Mesothelial cell of epicardium (in vitro differentiated cells): ENCODE data around the gene CGRRF1. TPM values are rescaled to one million over a fixed set of nuclear protein-coding genes. Genes with fewer than 3 reads are reported as not detected.

Experiments
- DNase-seq, 2 experiments: peaks; one replicate each; pipeline ENCODE4 v3.0.0; 2021; ENCODE audit warnings: low spot score in 2 of 2; ENCODE audit not compliant: unreplicated experiment in 2 of 2
- H3K27ac Mint-ChIP-seq: 2 replicates; pipeline ENCODE4 v1.8.0; 2021; ENCODE audit warnings: mixed read lengths
- H3K27me3 Mint-ChIP-seq: 2 replicates; pipeline ENCODE4 v1.8.0; 2021; ENCODE audit warnings: low read depth, mixed read lengths
- H3K36me3 Mint-ChIP-seq: 2 replicates; pipeline ENCODE4 v1.8.0; 2021; ENCODE audit warnings: mixed read lengths
- H3K4me1 Mint-ChIP-seq: 2 replicates; pipeline ENCODE4 v1.8.0; 2021; ENCODE audit warnings: mixed read lengths
- H3K4me3 Mint-ChIP-seq: 2 replicates; pipeline ENCODE4 v1.8.0; 2021; ENCODE audit warnings: mild to moderate bottlenecking, moderate library complexity, mixed read lengths
- H3K9me3 Mint-ChIP-seq: 2 replicates; pipeline ENCODE4 v1.8.0; 2021; ENCODE audit warnings: mixed read lengths
- total RNA-seq: library from RNA; stranded (reverse); gene quantifications from 3 replicates; pipeline ENCODE4 v1.2.1, GENCODE V29; 2021
- TF ChIP-seq, protein P1 (sequence below): fragments of 200-600 bp; sonication (generic); IDR thresholded peaks from one replicate; pipeline ENCODE4 v1.5.0; 2021; ENCODE audit warnings: antibody characterized with exemption; ENCODE audit not compliant: unreplicated experiment

Gene CGRRF1, protein sequence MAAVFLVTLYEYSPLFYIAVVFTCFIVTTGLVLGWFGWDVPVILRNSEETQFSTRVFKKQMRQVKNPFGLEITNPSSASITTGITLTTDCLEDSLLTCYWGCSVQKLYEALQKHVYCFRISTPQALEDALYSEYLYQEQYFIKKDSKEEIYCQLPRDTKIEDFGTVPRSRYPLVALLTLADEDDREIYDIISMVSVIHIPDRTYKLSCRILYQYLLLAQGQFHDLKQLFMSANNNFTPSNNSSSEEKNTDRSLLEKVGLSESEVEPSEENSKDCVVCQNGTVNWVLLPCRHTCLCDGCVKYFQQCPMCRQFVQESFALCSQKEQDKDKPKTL
- total RNA-seq: 15.4 to 17.1 TPM (median 16.8 TPM) in 3 replicates

DNA sequence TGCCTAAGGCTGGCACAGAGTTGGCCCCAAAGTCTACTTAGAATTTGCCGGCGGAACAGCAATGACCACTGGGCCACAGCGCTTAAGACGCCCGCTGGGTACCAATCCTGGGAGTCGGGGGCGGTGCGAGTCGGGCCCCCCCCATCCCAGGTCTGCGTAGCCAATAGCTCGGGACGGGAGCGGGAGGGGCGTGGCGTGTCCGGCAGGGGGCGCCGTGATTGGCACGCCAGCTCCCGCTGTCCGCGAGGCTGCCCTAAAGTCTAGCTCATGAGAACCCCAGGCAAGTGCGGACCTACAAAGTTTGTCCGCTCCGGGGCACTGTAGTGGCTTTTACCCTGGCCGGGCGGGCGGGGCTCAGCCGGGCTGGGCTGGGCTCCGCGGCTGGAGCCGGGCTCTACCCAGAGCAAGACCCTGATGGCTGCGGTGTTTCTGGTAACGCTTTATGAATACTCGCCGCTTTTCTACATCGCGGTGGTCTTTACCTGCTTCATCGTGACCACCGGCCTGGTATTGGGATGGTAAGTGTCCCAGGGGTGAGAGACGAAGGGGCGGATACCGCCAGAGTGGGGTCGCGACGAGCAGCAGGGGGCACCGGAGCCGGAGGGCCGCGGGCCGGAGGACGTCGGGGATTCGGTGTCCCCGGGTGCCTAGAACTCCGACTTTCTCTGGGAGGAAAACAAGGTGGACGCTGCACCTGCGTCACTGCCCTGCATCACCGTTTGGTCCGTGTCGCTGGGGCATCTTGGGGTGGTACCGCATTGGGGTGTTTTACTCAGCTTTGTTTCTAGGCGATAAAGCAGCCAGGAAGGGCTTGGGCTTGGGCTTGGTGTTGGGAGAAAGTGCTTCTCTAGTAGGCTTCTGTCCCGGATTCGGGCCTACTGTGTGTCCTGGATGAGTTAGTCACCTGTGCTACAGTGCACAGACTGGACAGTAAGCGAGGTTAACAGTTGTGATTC is at the start of gene CGRRF1:
TSS of gene CGRRF1 (plus strand) at position 361 of the 956 bp plus-strand sequence. CDS start at position 415, 54 bp downstream.
- H3K9me3 Mint-ChIP-seq: peaks cover 7% of the 10 kb centered on the region
- TF ChIP-seq, protein P1, sequence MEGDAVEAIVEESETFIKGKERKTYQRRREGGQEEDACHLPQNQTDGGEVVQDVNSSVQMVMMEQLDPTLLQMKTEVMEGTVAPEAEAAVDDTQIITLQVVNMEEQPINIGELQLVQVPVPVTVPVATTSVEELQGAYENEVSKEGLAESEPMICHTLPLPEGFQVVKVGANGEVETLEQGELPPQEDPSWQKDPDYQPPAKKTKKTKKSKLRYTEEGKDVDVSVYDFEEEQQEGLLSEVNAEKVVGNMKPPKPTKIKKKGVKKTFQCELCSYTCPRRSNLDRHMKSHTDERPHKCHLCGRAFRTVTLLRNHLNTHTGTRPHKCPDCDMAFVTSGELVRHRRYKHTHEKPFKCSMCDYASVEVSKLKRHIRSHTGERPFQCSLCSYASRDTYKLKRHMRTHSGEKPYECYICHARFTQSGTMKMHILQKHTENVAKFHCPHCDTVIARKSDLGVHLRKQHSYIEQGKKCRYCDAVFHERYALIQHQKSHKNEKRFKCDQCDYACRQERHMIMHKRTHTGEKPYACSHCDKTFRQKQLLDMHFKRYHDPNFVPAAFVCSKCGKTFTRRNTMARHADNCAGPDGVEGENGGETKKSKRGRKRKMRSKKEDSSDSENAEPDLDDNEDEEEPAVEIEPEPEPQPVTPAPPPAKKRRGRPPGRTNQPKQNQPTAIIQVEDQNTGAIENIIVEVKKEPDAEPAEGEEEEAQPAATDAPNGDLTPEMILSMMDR: peak; percentile 86

DNA sequence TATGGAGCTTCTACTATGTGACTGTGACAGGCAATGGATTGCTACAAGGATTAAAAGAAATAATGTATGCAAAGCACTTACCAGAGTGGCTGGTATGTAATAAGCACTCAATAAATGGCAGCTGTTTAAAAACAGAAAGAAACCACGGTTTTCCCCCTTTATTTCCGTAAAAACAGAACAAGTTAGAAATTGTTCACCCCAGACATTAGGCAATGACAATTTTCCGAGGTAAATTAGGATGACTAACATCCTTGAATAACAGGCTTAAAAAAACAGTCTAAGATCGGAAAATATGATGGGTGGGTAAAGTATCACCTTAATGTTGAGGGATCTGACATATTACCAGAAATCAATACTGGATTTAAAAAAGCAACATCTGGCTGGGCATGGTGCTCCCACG is 47.7 kb upstream of the CGRRF1 start:
- Mint-ChIP-seq H3K9me3 (peaks cover 15% of the 10 kb centered on the region), H3K36me3 (peaks cover 1% of the 10 kb centered on the region), H3K4me3 (no peak overlapping the region), H3K4me1 (peaks cover 2% of the 10 kb centered on the region), H3K27ac (no peak overlapping the region), H3K27me3 (no peaks in the 10 kb centered on the region)
- no peak for DNase-seq
- TF ChIP-seq, protein P1: no peak

More for the DNA sequence above, at the start of gene CGRRF1:
- peak within 1 kb of the TSS; percentile 95 for H3K27ac Mint-ChIP-seq
- peaks cover 8% of the 10 kb centered on the region for H3K36me3 Mint-ChIP-seq
- H3K27me3 Mint-ChIP-seq: peaks cover 3% of the 10 kb centered on the region
- H3K4me3 Mint-ChIP-seq: peak within 1 kb of the TSS; percentile 98
- H3K4me1 Mint-ChIP-seq: peaks cover 17% of the 10 kb centered on the region
- peak; percentile 90 to 97 for DNase-seq

DNA sequence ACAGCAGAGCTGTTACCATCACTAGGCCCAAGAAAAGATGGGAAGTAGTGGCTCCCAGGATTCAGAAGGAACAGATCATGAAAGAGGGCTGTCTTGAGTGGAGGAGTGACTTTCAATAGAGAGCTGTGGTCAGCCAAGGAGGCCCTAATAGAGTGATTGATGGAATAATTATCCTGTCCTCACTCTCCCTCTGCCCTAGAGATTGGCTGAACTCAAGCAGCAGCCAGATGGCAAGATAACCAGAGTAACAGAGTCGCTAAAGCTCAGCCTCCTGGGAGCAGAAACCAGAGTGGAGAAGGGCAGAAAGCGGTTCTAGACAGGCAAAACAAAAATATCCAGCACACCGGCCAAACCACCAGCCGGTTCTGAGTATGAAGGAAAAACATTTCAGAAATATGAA is 44.1 kb upstream of the CGRRF1 start:
- Mint-ChIP-seq H3K27me3 (no peaks in the 10 kb centered on the region), H3K27ac (no peak overlapping the region), H3K9me3 (peaks cover 12% of the 10 kb centered on the region), H3K4me1 (peaks cover 2% of the 10 kb centered on the region), H3K4me3 (no peak overlapping the region), H3K36me3 (peaks cover 7% of the 10 kb centered on the region)
- TF ChIP-seq, protein P1: no peak
- no peak for DNase-seq

DNA sequence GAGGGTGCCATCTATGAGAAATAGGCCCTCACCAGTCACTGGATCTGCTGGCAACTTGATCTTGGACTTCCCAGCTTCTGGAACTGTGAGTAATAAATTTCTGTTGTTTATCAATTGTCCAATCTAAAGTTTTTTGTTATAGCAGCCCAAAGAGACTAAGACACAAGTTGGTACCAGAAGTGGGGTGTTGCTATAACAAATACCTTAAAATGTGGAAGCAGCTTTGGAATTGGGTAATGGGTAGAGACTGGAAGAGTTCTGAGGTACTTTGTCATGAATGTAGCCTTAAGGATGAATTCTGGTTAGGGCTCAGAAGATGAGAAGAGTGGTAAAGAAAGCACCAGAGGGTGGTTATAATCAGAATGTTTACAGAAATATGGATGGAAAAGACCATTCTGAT is 42.4 kb upstream of the CGRRF1 start:
- TF ChIP-seq, protein P1: no peak
- peaks cover 9% of the 10 kb centered on the region for H3K36me3 Mint-ChIP-seq
- H3K4me1 Mint-ChIP-seq: peaks cover 5% of the 10 kb centered on the region
- H3K27me3 Mint-ChIP-seq: no peaks in the 10 kb centered on the region
- H3K9me3 Mint-ChIP-seq: peaks cover 12% of the 10 kb centered on the region
- no peak overlapping the region for H3K27ac Mint-ChIP-seq
- DNase-seq: no peak
- no peak overlapping the region for H3K4me3 Mint-ChIP-seq

DNA sequence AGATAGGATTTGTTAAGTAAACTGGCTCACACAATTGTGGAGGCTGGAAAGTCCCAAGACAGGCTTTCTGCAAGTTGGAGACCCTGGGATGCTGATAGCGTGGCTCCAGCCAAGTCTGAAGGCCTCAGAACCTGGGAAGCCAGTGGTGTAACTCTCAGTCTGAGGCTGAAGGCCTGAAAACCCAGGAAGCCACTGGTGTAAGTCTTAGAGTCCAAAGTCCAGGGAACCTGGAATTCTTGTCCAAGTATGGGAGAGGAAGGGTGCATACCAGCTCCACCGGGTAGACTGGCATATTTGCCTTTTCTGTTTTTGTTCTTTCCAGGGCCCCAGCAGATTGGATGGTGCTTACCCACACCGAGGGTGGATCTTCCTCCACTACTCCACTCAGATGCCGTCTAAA is 39.0 kb upstream of the CGRRF1 start:
- TF ChIP-seq, protein P1: no peak
- Mint-ChIP-seq H3K4me1 (peaks cover 21% of the 10 kb centered on the region), H3K27ac (no peak overlapping the region), H3K27me3 (no peaks in the 10 kb centered on the region), H3K9me3 (peaks cover 12% of the 10 kb centered on the region), H3K36me3 (peaks cover 11% of the 10 kb centered on the region), H3K4me3 (no peak overlapping the region)
- no peak for DNase-seq
